HFFc6 (cell line): ENCODE results near the gene DIDO1. TPM values are rescaled to one million over a fixed set of nuclear protein-coding genes. Genes with fewer than 3 reads are reported as not detected.

Experiments
- DNase-seq: peaks from one replicate; pipeline ENCODE4 v3.0.0-alpha.2; 2018
- H3K27ac Mint-ChIP-seq: 2 replicates; pipeline ENCODE4 v1.8.0; 2020; ENCODE audit warnings: mild to moderate bottlenecking, mixed read lengths
- H3K27me3 Mint-ChIP-seq: 2 replicates; pipeline ENCODE4 v1.8.0; 2021; ENCODE audit warnings: mild to moderate bottlenecking, moderate library complexity, mixed read lengths; ENCODE audit not compliant: insufficient read depth
- H3K36me3 Mint-ChIP-seq: 2 replicates; pipeline ENCODE4 v1.8.0; 2021; ENCODE audit warnings: low read depth, mixed read lengths
- H3K4me1 Mint-ChIP-seq: 2 replicates; pipeline ENCODE4 v1.8.0; 2020; ENCODE audit warnings: low read depth, mixed read lengths
- H3K4me3 Mint-ChIP-seq: 2 replicates; pipeline ENCODE4 v1.8.0; 2020; ENCODE audit warnings: mild to moderate bottlenecking, moderate library complexity, mixed read lengths
- H3K9me3 Mint-ChIP-seq: 2 replicates; pipeline ENCODE4 v1.8.0; 2020; ENCODE audit warnings: mild to moderate bottlenecking, mixed read lengths
- CTCF ChIP-seq: fragments of 200-600 bp; sonication (generic); IDR thresholded peaks from 2 replicates; pipeline ENCODE4 v1.5.0; 2021; ENCODE audit warnings: antibody characterized with exemption, mild to moderate bottlenecking
- total RNA-seq, 6 experiments: library from RNA; stranded (reverse); fragmentation: NEBNext Ultra II Directional; extraction: Animal tissue kit (Norgen Biotek cat#: 25700); gene quantifications; 2 replicates in 1 of 6; 3 replicates in 5 of 6; pipeline ENCODE4 v1.2.3, GENCODE V29; 2021

DIDO1 gene
- total RNA-seq, 6 experiments from 2014 or later: 31.9 to 36.1 (median 34.8) TPM

DNA sequence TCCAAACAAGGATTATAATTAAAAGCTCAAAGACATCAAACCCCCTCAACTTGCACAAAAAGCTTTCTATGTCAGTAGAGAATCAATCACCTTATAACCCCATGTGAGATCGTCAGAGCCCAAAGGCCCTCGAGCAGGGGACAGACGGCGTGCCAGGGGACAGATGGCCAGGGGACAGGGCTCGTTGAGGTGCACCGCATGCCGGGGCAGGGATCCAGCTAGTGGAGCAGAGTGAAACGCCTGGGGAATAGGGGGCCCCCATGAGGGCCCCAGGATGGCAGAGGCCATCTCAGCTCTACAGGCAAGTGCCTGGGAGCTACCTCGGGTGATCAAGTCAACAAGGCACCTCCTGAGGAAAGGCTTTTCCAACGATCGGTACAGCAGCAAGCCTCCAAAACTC is 28.6 kb downstream of the DIDO1 start:
- H3K27ac Mint-ChIP-seq: no peak overlapping the region
- peaks cover 8% of the 10 kb centered on the region for H3K27me3 Mint-ChIP-seq
- H3K4me1 Mint-ChIP-seq: peaks cover 32% of the 10 kb centered on the region
- no peak for DNase-seq
- peaks cover 14% of the 10 kb centered on the region; the same call in 1 of the 2 replicates for H3K36me3 Mint-ChIP-seq
- TF ChIP-seq CTCF: no peak
- H3K4me3 Mint-ChIP-seq: no peak overlapping the region
- H3K9me3 Mint-ChIP-seq: no peaks in the 10 kb centered on the region

DNA sequence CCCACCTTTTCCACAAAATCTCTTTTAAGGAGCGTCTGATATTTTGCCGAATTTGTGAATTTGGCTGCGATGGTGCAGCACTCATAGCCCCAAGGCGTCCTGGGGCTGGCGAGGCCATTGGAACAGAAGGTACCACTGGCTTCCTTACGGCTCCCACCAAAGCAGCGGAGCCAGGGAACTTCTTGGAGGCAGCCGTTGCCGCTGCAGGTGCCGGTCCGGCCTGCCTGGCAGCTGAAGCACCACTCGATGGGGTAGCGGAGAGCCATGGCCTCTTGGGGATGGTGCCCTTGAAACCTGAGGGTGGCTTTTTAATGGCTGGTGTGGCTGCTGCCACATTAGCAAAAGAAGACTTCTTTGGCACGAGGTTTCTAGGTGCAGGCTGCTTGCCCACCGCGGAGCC is 29.8 kb downstream of the DIDO1 start:
- Mint-ChIP-seq H3K9me3 (no peaks in the 10 kb centered on the region), H3K27ac (no peak overlapping the region), H3K27me3 (peaks cover 8% of the 10 kb centered on the region), H3K4me1 (peaks cover 29% of the 10 kb centered on the region), H3K36me3 (peaks cover 17% of the 10 kb centered on the region), H3K4me3 (no peak overlapping the region)
- no peak for DNase-seq
- no peak for TF ChIP-seq CTCF

- peaks cover 23% of the 10 kb centered on the region for H3K36me3 Mint-ChIP-seq
- peaks cover 22% of the 10 kb centered on the region for H3K4me1 Mint-ChIP-seq
- H3K4me3 Mint-ChIP-seq: no peak overlapping the region
- no peak overlapping the region for H3K27ac Mint-ChIP-seq
- no peak for DNase-seq
- H3K9me3 Mint-ChIP-seq: no peaks in the 10 kb centered on the region
- peaks cover 8% of the 10 kb centered on the region for H3K27me3 Mint-ChIP-seq
- TF ChIP-seq CTCF: no peak
Observed at GRCh38 chr20:62895539-62895938, 30.8 kb downstream of the DIDO1 start.

- H3K9me3 Mint-ChIP-seq: no peaks in the 10 kb centered on the region
- no peak overlapping the region for H3K4me3 Mint-ChIP-seq
- H3K27ac Mint-ChIP-seq: no peak overlapping the region
- H3K36me3 Mint-ChIP-seq: peaks cover 23% of the 10 kb centered on the region
- no peak for TF ChIP-seq CTCF
- H3K27me3 Mint-ChIP-seq: peaks cover 4% of the 10 kb centered on the region
- no peak for DNase-seq
- peaks cover 9% of the 10 kb centered on the region for H3K4me1 Mint-ChIP-seq
Observed at GRCh38 chr20:62894261-62894660, 32.0 kb downstream of the DIDO1 start.

GRCh38 chr20:62893700-62894099 is 32.6 kb downstream of the DIDO1 start:
- Mint-ChIP-seq H3K27me3 (peaks cover 4% of the 10 kb centered on the region), H3K9me3 (no peaks in the 10 kb centered on the region), H3K36me3 (peaks cover 23% of the 10 kb centered on the region), H3K27ac (no peak overlapping the region), H3K4me1 (peaks cover 3% of the 10 kb centered on the region), H3K4me3 (no peak overlapping the region)
- DNase-seq: no peak
- peak; percentile 37 for TF ChIP-seq CTCF
